ENCODE data around the gene CAMK1G.
A peak's percentile ranks its signal among the peaks of the same experiment; 100 is the strongest.

The CAMK1G gene

DNA sequence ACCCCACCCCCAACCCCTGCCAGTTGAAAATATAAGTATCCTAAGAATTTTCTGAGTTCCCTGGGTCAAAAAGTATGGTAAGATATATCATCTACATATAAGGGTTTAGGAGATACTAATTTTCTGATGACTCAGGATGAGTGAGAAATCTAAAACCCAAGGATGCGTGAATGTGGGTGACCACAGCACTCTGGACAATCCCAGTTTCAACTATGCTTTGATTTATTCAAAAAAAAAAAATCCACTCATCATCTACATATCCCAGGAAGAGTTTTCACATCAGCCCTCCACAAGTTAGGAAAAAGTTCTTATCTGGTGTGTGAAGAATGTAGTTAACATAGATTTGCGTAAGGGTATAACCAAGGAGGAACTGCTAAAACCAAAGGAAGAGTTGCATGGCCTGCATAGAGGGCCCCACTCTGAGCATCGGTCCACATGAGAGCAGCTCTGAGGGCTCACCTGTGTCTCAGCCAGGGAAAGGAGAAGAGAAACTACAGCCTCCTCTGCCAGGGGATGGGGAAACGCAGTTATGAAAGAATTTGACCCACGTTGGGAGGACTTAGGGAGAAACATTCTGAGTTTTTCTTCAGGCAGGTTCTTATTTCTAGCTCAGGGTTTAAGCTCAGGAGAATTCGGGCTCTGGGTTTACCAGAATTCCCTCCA is 50.0 kb downstream of the CAMK1G start:
- peak; percentile 97 for DNase-seq (ENCODE audit: low spot score)
- FAIRE-seq: peak; percentile 99

- peak; percentile 42 for FAIRE-seq
- DNase-seq (ENCODE audit: low spot score): peak; percentile 71
Measured at GRCh38 chr1:209634005-209634737, 50.7 kb downstream of the CAMK1G start.

GRCh38 chr1:209635850-209636249 is 52.3 kb downstream of the CAMK1G start:
- FAIRE-seq: no peak
- DNase-seq (ENCODE audit: low spot score): no peak

DNA sequence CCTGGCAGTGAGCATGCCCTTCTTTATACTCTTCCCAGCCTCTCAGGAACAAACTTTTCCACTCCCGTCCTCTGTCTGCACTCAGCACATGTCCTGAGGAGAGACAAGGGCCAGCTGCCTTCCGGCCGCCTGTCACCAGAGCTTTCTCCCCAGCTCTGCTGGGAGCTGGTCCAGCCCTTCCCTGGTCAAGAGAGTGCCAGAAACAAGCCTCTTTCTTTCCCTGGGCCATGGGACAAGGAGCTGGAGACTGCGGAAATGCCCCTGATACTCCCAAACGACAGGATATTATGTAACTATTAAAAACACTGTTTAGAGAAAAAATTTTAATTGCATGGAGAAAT is 58.3 kb downstream of the CAMK1G start:
- DNase-seq (ENCODE audit: low spot score): no peak

DNA sequence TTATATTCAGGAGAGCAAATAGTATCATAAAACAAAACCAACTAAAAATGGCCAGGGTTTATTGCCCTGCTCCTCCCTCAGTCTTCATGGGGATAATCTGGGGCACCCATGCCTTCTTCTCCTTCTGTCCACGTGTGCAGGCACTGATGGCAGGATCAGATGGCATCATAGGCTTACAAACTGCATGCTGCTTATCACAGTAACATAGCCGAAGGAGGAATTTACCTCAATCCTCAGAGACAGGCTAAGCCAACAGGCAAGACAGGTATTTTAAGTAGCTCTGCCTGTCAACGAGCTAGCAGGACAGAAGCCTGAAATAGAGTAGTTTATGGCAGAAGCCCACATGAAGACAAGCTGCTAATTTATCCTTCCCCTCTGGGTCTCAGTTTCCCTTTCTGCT is 59.3 kb downstream of the CAMK1G start:
- no peak for DNase-seq (ENCODE audit: low spot score)
- no peak for FAIRE-seq

More for the DNA sequence above, 58.3 kb downstream of the CAMK1G start:
- FAIRE-seq: no peak

DNA sequence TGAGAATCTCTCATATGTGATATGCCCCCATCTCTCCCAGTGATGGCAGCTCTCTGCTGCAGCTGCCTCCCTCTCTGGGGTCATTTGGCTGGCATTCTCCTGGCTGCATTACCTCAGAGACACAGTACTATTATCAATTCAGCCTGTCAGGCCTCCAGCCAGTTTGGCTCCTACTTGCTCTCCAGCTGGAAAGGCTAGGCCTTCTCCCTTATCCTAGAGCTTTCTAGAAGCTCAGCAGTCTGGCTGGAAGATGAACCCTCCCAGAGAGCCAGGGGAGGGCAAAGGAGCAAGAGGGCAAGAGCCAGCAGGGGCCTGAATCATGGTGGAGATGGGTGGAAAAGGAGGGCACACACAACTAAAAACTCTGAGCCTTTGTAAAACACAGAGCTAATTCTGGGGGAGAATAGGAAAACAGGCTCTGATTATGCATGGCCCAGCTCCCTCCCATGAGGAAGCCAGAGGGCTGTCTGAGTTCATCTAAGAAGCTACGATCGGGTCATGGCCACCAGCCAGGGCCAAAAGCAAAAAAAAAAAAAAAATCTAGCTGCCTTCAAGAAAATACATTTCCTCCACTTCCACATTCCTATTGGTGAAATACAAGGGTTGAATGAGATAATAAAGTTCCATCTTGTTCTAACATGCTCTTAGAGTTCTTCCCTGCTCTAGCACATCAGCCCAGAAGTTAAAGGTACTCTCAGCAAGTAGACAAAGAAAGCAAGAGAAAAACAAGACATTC is 59.9 kb downstream of the CAMK1G start:
- DNase-seq (ENCODE audit: low spot score) (no peak), FAIRE-seq (no peak)

GRCh38 chr1:209645574-209646452 is 62.3 kb downstream of the CAMK1G start:
- no peak for DNase-seq (ENCODE audit: low spot score)
- FAIRE-seq: no peak

- FAIRE-seq (peak; percentile 74), DNase-seq (ENCODE audit: low spot score) (peak; percentile 73)
Measured at GRCh38 chr1:209646558-209646957, 63.0 kb downstream of the CAMK1G start.

DNA sequence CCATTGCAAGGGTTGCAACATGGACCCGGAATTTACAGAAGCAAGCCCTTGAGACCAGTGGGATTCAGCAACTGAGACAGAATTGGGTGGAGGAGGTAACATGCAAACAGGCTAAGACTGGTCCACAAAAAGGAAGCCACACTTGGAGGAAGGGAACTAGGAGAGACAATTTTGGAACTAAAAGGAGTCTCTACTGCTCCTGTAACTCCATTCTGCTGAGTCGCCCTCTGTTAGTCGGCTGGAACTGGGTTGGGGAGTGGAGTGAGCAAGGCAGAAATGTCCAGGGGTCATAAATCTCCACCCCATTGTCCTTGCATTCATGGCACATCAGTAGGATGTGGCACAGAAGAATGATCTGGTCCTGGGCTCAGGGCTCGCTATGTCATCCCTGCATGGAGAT is 63.6 kb downstream of the CAMK1G start:
- no peak for FAIRE-seq

DNA sequence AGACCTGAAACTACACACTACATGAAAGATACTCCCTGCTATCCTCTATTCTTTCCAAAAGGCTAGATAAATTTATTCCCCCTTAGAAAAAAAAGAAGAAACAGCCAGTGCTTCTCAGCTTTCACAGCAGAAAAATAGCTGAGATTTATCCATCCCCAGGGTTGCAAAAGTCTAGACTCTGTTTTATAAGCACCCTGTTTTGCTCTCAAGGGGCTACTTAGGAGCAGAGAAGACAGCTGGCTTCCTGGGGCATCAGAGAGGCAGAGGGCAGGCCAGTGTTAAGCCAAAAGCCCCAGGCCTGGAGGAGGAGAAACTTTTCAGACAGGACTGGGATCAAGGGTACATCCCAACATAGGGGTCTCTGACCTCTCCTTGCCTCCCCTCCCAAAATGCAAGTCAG is 64.8 kb downstream of the CAMK1G start:
- DNase-seq (ENCODE audit: low spot score) (no peak), FAIRE-seq (no peak)

More for the DNA sequence above, 63.6 kb downstream of the CAMK1G start:
- peak; percentile 50 for DNase-seq (ENCODE audit: low spot score)

GRCh38 chr1:209648931-209649776 is 65.6 kb downstream of the CAMK1G start:
- DNase-seq (ENCODE audit: low spot score) (peak; percentile 95), FAIRE-seq (peak; percentile 98)

GRCh38 chr1:209650454-209650853 is 66.9 kb downstream of the CAMK1G start:
- no peak for DNase-seq (ENCODE audit: low spot score)
- FAIRE-seq: peak; percentile 51

GRCh38 chr1:209651138-209651587 is 67.6 kb downstream of the CAMK1G start:
- FAIRE-seq: peak; percentile 83
- DNase-seq (ENCODE audit: low spot score): peak; percentile 75

DNA sequence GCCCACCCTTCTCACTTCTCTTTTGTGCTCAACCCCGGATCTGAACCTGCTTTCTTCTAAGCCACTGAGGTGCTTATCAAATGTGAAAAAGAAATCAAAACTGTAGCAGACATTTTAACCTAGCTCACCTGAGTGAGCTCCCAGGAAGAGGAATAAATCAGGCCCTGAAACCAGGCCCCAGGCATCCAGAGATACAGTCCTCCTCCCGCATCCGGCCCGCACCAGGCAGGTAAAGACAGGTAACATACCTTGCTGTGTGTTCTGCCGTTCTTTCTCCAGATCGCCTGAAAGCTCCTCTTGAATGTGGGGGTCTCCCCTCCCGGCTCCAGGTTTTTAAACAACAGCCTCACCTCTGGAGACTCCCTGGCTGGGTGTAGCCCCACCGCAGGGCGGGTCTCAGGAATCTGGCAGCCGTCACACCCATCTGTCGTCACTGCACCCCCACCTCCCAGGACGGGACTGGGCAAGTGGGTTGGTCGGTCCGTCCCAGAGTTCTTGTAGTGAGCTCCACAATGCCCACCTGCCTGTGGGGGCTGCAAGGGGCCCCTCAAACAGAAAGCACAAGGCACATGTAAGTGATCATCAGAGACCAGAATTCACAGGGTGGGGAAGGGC is 68.7 kb downstream of the CAMK1G start, which contains the start of gene LAMB3:
Gene LAMB3, minus strand, starts transcription at position 305 of the 615 bp plus-strand sequence. CDS start 1,481 bp downstream, outside the sequence.
- FAIRE-seq (no peak), DNase-seq (ENCODE audit: low spot score) (no peak)

DNA sequence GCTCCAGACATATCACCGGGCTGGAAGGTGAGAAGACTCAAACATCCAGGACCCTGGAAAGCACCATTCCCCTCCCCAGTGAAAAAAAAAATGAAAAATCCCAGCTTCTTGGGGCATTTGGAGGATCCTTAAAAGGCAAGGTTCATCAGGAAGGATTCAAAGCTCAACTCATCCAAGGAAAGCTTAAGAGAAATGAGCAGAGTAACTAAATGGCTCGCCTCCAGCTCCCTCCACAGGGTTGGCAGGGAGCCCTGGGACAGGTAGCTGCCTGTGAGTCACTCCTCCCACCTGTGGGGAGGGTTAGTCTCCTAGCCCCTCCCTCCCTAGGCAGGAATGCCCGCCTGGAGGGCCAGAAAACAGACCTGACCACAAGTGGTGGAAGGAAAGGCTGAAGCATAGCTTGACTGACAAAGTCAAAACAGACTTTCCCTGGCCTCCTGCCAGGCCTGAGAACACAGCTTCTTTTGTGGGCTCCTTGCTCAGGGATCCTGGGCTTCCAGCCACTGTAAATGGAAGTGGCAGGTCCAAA is 69.4 kb downstream of the CAMK1G start:
- peak; percentile 95 for DNase-seq (ENCODE audit: low spot score)

GRCh38 chr1:209653915-209654351 is 70.4 kb downstream of the CAMK1G start:
- FAIRE-seq (no peak), DNase-seq (ENCODE audit: low spot score) (peak; percentile 52)

More for the DNA sequence above, 69.4 kb downstream of the CAMK1G start:
- FAIRE-seq: peak; percentile 96

GRCh38 chr1:209655411-209656231 is 72.1 kb downstream of the CAMK1G start:
- DNase-seq (ENCODE audit: low spot score): peak; percentile 88
- FAIRE-seq: no peak

GRCh38 chr1:209657140-209657879 is 73.8 kb downstream of the CAMK1G start:
- DNase-seq (ENCODE audit: low spot score) (peak; percentile 99), FAIRE-seq (peak; percentile 93)

All from RCC 7860 (cell line).